Keratinocyte (primary cell): ENCODE results near the gene GPR42. TPM values are rescaled to one million over a fixed set of nuclear protein-coding genes. Genes with fewer than 3 reads are reported as not detected.

Source experiments
- DNase-seq: peaks from one replicate; pipeline ENCODE4 v3.0.0-alpha.2; 2011; ENCODE audit warnings: low read depth, missing footprints, low spot score
- FAIRE-seq: peaks from 2 replicates; lab custom pipeline; 2011; peaks lifted over from hg19 to GRCh38; lab: Jason Lieb, UNC
- H2AFZ ChIP-seq: 2 replicates; pipeline ENCODE4 v1.6.0; 2012; ENCODE audit warnings: low read length, control low read depth, inconsistent platforms; ENCODE audit not compliant: control insufficient read depth
- H3K27ac ChIP-seq: 2 replicates; pipeline ENCODE4 v1.5.1; 2011; ENCODE audit warnings: low read length; ENCODE audit not compliant: control insufficient read depth, insufficient read depth
- H3K27me3 ChIP-seq: 3 replicates; pipeline ENCODE4 v1.6.0; 2011; ENCODE audit warnings: low read length; ENCODE audit not compliant: control insufficient read depth, insufficient read depth; ENCODE audit errors: extremely low read depth
- H3K36me3 ChIP-seq, 2 experiments: 2 replicates in 1 of 2; 3 replicates in 1 of 2; pipeline ENCODE4 v1.5.1; 2011; ENCODE audit warnings: low read length in 2 of 2, mild to moderate bottlenecking in 1 of 2; ENCODE audit not compliant: control insufficient read depth in 2 of 2, insufficient read depth in 2 of 2; ENCODE audit errors: extremely low read depth in 1 of 2
- H3K4me1 ChIP-seq: 3 replicates; pipeline ENCODE4 v1.5.1; 2011; ENCODE audit warnings: low read length; ENCODE audit not compliant: control insufficient read depth, insufficient read depth; ENCODE audit errors: extremely low read depth
- H3K4me2 ChIP-seq: 3 replicates; pipeline ENCODE4 v1.6.0; 2011; ENCODE audit warnings: low read depth, low read length; ENCODE audit not compliant: control insufficient read depth, insufficient read depth; ENCODE audit errors: extremely low read depth
- H3K4me3 ChIP-seq, 3 experiments: fragments of 200-600 bp in 1 of 3; sonication (generic) in 1 of 3; 2 replicates in 2 of 3; 3 replicates in 1 of 3; pipeline ENCODE4 v1.5.1; 2011 to 2016; ENCODE audit warnings: low read length in 3 of 3, mild to moderate bottlenecking in 3 of 3, control low read depth in 2 of 3, inconsistent platforms in 1 of 3, low read depth in 1 of 3, mixed read lengths in 1 of 3, mixed run types in 1 of 3, moderate library complexity in 1 of 3; ENCODE audit not compliant: control insufficient read depth in 2 of 3, insufficient read depth in 2 of 3; ENCODE audit errors: extremely low read depth in 1 of 3
- H3K79me2 ChIP-seq: 2 replicates; pipeline ENCODE4 v1.6.0; 2012; ENCODE audit warnings: low read length; ENCODE audit not compliant: control insufficient read depth, insufficient read depth
- H3K9ac ChIP-seq: 3 replicates; pipeline ENCODE4 v1.6.0; 2011; ENCODE audit warnings: low read length; ENCODE audit not compliant: control insufficient read depth, insufficient read depth; ENCODE audit errors: extremely low read depth
- H3K9me1 ChIP-seq: 3 replicates; pipeline ENCODE4 v1.6.0; 2011; ENCODE audit warnings: low read length; ENCODE audit not compliant: control insufficient read depth, insufficient read depth; ENCODE audit errors: extremely low read depth
- H3K9me3 ChIP-seq: 2 replicates; pipeline ENCODE4 v1.5.1; 2012; ENCODE audit warnings: low read depth, low read length; ENCODE audit not compliant: control insufficient read depth
- H4K20me1 ChIP-seq: 3 replicates; pipeline ENCODE4 v1.6.0; 2011; ENCODE audit warnings: low read length; ENCODE audit not compliant: control insufficient read depth, insufficient read depth; ENCODE audit errors: extremely low read depth
- EZH2 ChIP-seq: IDR thresholded peaks from one replicate; pipeline ENCODE4 v1.6.1; 2012; ENCODE audit warnings: inconsistent platforms, mild to moderate bottlenecking, low read length, moderate library complexity
- dilution Hi-C: fragments of 300-500 bp; cut with MboI; formaldehyde crosslinking; loops from one replicate; pipeline ENCODE4 v1.7.0; 2020; ENCODE audit warnings: low sequenced_read_pairs; ENCODE audit not compliant: extremely low pct_ligation_motif_present
- polyA plus RNA-seq, 5 experiments: library from polyadenylated mRNA; depleted of rRNA in 3 of 5; stranded (reverse) in 3 of 5; stranded (forward) in 1 of 5; unstranded in 1 of 5; fragments of >200 nt; gene quantifications; 1 replicate in 1 of 5; 2 replicates in 3 of 5; 3 replicates in 1 of 5; pipeline versions ENCODE4 v1.2.1 to v1.2.3, GENCODE V29; 2011 to 2012; ENCODE audit warnings: missing spikeins in 2 of 5, low read depth in 1 of 5, low replicate concordance in 1 of 5
- TF ChIP-seq, protein P1 (sequence below), 3 experiments: IDR thresholded peaks in 1 of 3; conservative IDR thresholded peaks in 1 of 3; optimal IDR thresholded peaks in 1 of 3; 2 replicates in 2 of 3; 3 replicates in 1 of 3; pipeline versions ENCODE3 to v1.5.1; 2011; ENCODE audit warnings: low read length in 3 of 3, mild to moderate bottlenecking in 3 of 3, moderate library complexity in 2 of 3, control low read depth in 1 of 3, inconsistent platforms in 1 of 3; ENCODE audit not compliant: insufficient read depth in 2 of 3; ENCODE audit errors: extremely low read depth in 1 of 3

The GPR42 gene
- polyA plus RNA-seq, 1 donor (not counting 4 experiments of a cell fraction or from before 2014, with no cell fraction given), result not detected

DNA sequence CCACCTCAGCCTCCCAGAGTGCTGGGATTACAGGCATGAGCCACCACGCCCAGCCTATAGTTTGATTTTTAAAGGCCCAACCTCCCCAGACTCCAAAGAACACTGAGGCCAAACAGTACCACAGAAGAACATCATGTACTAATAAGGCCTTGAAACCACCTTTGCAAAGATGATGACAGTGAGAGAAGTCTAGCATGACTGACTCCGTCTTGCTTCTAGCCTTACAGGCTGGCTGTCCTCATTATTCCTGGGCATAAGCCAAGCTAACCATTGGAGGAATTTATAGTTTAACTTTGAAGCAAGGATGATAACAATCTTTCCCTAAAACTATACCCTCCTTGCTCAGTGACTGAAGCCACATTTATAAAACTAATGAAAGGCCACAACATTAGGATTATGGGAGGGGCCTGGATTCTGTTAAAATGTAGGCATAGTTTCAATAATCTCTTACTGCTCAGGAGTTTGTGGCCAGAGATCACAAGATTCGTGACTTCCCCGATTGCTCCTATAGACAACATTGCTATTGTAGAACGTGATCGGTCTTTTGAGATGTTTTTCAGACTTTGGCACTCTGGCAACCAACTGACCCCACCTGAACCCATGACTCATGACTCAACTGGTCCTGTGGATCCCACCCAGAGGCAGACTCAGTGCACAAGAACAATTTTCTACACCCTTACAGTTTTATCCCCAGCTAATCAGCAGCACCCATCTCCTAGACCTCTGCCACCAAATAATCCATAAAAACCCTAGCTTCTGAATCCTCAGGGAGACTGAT is 17.6 kb downstream of the GPR42 start:
- Histone ChIP-seq H3K4me2 (no peak overlapping the region), H3K27me3 (peaks cover 3% of the 10 kb centered on the region), H3K79me2 (no peaks in the 10 kb centered on the region), H2AFZ (no peak overlapping the region), H3K9me3 (peaks cover 3% of the 10 kb centered on the region), H3K27ac (no peak overlapping the region), H3K4me3 (no peak overlapping the region), H3K36me3 (no peaks in the 10 kb centered on the region), H4K20me1 (no peaks in the 10 kb centered on the region), H3K9me1 (no peaks in the 10 kb centered on the region), H3K9ac (no peak overlapping the region), H3K4me1 (no peaks in the 10 kb centered on the region)
- TF ChIP-seq, protein P1, sequence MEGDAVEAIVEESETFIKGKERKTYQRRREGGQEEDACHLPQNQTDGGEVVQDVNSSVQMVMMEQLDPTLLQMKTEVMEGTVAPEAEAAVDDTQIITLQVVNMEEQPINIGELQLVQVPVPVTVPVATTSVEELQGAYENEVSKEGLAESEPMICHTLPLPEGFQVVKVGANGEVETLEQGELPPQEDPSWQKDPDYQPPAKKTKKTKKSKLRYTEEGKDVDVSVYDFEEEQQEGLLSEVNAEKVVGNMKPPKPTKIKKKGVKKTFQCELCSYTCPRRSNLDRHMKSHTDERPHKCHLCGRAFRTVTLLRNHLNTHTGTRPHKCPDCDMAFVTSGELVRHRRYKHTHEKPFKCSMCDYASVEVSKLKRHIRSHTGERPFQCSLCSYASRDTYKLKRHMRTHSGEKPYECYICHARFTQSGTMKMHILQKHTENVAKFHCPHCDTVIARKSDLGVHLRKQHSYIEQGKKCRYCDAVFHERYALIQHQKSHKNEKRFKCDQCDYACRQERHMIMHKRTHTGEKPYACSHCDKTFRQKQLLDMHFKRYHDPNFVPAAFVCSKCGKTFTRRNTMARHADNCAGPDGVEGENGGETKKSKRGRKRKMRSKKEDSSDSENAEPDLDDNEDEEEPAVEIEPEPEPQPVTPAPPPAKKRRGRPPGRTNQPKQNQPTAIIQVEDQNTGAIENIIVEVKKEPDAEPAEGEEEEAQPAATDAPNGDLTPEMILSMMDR (optimal IDR thresholded peaks at IDR 0.05 in 1 of 3, IDR thresholded peaks at IDR 0.05 in 1 of 3, conservative IDR thresholded peaks at IDR 0.05 in 1 of 3; ENCODE audit: extremely low read depth in 1 of 3, insufficient read depth in 2 of 3, low read length in 3 of 3), result no peak
- no peak for TF ChIP-seq EZH2
- FAIRE-seq (no peak), DNase-seq (no peak)
- dilution Hi-C loops, result no loop called here

DNA sequence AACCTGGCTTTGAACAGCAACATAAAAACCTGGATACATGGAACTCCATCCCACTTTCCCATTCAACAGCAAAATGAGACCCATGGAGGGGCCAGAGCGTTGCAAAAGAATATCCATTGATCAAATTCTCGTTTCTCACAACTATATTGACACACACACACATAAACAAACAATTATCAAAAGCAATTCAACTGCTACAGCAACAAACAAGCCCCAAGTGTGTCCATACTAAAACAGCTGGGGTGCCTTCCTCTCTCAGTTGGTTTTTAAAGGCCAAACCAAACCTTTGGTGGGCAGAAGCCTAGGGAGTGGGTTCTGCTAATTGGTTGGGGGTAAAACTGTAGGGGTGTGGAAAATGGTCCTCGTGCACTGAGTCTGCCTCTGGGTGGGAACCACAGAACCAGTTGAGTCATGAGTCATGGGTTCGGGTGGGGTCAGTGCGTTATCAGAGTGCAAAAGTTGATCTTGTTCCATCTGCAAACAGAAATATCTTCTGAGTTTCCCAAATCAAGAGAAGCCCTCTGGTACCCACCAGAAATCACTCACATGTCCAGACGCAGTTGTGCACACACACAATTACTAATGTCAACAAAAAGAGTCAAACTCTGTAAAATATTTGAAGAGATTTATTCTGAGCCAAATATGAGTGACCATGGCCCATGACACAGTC is 18.5 kb downstream of the GPR42 start:
- H3K9ac ChIP-seq, result no peak overlapping the region
- H3K27ac ChIP-seq, result no peak overlapping the region
- no peak for FAIRE-seq
- H3K4me3 ChIP-seq, result no peak overlapping the region
- H2AFZ ChIP-seq, result no peak overlapping the region
- no peak for DNase-seq
- peaks cover 3% of the 10 kb centered on the region for H3K27me3 ChIP-seq
- H3K36me3 ChIP-seq, result no peaks in the 10 kb centered on the region
- H3K79me2 ChIP-seq, result no peaks in the 10 kb centered on the region
- dilution Hi-C loops, result no loop called here
- TF ChIP-seq, protein P1 (optimal IDR thresholded peaks at IDR 0.05 in 1 of 3, IDR thresholded peaks at IDR 0.05 in 1 of 3, conservative IDR thresholded peaks at IDR 0.05 in 1 of 3; ENCODE audit: extremely low read depth in 1 of 3, insufficient read depth in 2 of 3, low read length in 3 of 3), result no peak
- no peak for TF ChIP-seq EZH2
- no peaks in the 10 kb centered on the region for H3K9me1 ChIP-seq
- no peaks in the 10 kb centered on the region for H3K4me1 ChIP-seq
- H4K20me1 ChIP-seq, result no peaks in the 10 kb centered on the region
- peaks cover 3% of the 10 kb centered on the region for H3K9me3 ChIP-seq
- H3K4me2 ChIP-seq, result no peak overlapping the region
